ENCODE measurements around the gene FLCN.

- no peak for TF ChIP-seq CTCF (IDR thresholded peaks at IDR 0.05; ENCODE audit: insufficient read depth, low read length, poor library complexity, severe bottlenecking)
- no peak for TF ChIP-seq EZH2phosphoT487 (conservative IDR thresholded peaks at IDR 0.05; ENCODE audit: low read length)
Observed at GRCh38 chr17:17225901-17226300, 11.1 kb downstream of the FLCN start.
